Trophoblast cell (in vitro differentiated cells and primary cell): Measurements from ENCODE around the gene CTXND1.

Source experiments
- DNase-seq, 2 donors: peaks; one replicate each; pipeline ENCODE4 v3.0.0-alpha.2; 2016
- H2AFZ ChIP-seq: 2 replicates; pipeline ENCODE4 v1.6.1; 2013; ENCODE audit warnings: low read length, moderate library complexity, mild to moderate bottlenecking; ENCODE audit not compliant: insufficient read depth, poor library complexity
- H2AK5ac ChIP-seq: 2 replicates; pipeline ENCODE4 v1.6.1; 2013; ENCODE audit warnings: mild to moderate bottlenecking, low read length
- H2BK120ac ChIP-seq: 2 replicates; pipeline ENCODE4 v1.6.1; 2013; ENCODE audit warnings: low read length, mild to moderate bottlenecking, moderate library complexity; ENCODE audit not compliant: insufficient read depth, poor library complexity
- H2BK12ac ChIP-seq: 2 replicates; pipeline ENCODE4 v1.6.1; 2013; ENCODE audit warnings: mild to moderate bottlenecking, low read length, moderate library complexity
- H2BK5ac ChIP-seq: 2 replicates; pipeline ENCODE4 v1.6.1; 2013; ENCODE audit warnings: low read length, low read depth, moderate library complexity, mild to moderate bottlenecking; ENCODE audit not compliant: poor library complexity
- H3K14ac ChIP-seq: 2 replicates; pipeline ENCODE4 v1.6.1; 2013; ENCODE audit warnings: mild to moderate bottlenecking, low read length
- H3K18ac ChIP-seq: 2 replicates; pipeline ENCODE4 v1.6.1; 2013; ENCODE audit warnings: mild to moderate bottlenecking, low read length
- H3K23ac ChIP-seq: 2 replicates; pipeline ENCODE4 v1.6.1; 2013; ENCODE audit warnings: low read length
- H3K27ac ChIP-seq: 2 replicates; pipeline ENCODE4 v1.5.1; 2013; ENCODE audit warnings: low read depth, mild to moderate bottlenecking, inconsistent platforms, low read length, moderate library complexity
- H3K27me3 ChIP-seq: 2 replicates; pipeline ENCODE4 v1.6.1; 2013; ENCODE audit warnings: inconsistent platforms, mild to moderate bottlenecking, low read length, moderate library complexity; ENCODE audit not compliant: insufficient read depth
- H3K36me3 ChIP-seq, 2 experiments: 1 replicate in 1 of 2; 2 replicates in 1 of 2; pipeline ENCODE4 v1.6.1; 2013; ENCODE audit warnings: low read length in 2 of 2, mild to moderate bottlenecking in 2 of 2, moderate library complexity in 1 of 2; ENCODE audit not compliant: insufficient read depth in 2 of 2, control insufficient read depth in 1 of 2
- H3K4ac ChIP-seq: 2 replicates; pipeline ENCODE4 v1.6.1; 2013; ENCODE audit warnings: low read depth, mild to moderate bottlenecking, low read length, moderate library complexity
- H3K4me1 ChIP-seq, 2 experiments: 1 replicate in 1 of 2; 2 replicates in 1 of 2; pipeline ENCODE4 v1.6.1; 2013; ENCODE audit warnings: low read length in 2 of 2, mild to moderate bottlenecking in 2 of 2, moderate library complexity in 1 of 2; ENCODE audit not compliant: insufficient read depth in 2 of 2, control insufficient read depth in 1 of 2
- H3K4me2 ChIP-seq: 2 replicates; pipeline ENCODE4 v1.6.1; 2013; ENCODE audit warnings: inconsistent platforms, mild to moderate bottlenecking, low read length, moderate library complexity
- H3K4me3 ChIP-seq: 2 replicates; pipeline ENCODE4 v1.5.1; 2013; ENCODE audit warnings: mild to moderate bottlenecking, low read depth, low read length, inconsistent platforms
- H3K79me1 ChIP-seq: one replicate; pipeline ENCODE4 v1.6.1; 2013; ENCODE audit warnings: low read length
- H3K79me2 ChIP-seq: 2 replicates; pipeline ENCODE4 v1.6.1; 2013; ENCODE audit warnings: low read length, mild to moderate bottlenecking; ENCODE audit not compliant: control insufficient read depth, insufficient read depth, poor library complexity
- H3K9ac ChIP-seq: 2 replicates; pipeline ENCODE4 v1.6.1; 2013; ENCODE audit warnings: mild to moderate bottlenecking, low read length
- H3K9me3 ChIP-seq: 2 replicates; pipeline ENCODE4 v1.6.1; 2013; ENCODE audit warnings: low read depth, mild to moderate bottlenecking, control low read depth, inconsistent platforms, low read length; ENCODE audit not compliant: insufficient read depth
- H4K12ac ChIP-seq: 2 replicates; pipeline ENCODE4 v1.6.1; 2013; ENCODE audit warnings: low read depth, mild to moderate bottlenecking, low read length, moderate library complexity
- H4K8ac ChIP-seq: 2 replicates; pipeline ENCODE4 v1.6.1; 2013; ENCODE audit warnings: low read depth, mild to moderate bottlenecking, low read length, moderate library complexity
- H4K91ac ChIP-seq: one replicate; pipeline ENCODE4 v1.6.1; 2013; ENCODE audit warnings: low read depth, mild to moderate bottlenecking, low read length, moderate library complexity
- WGBS: extraction: QIAGEN DNeasy Blood & Tissue Kit; methylation state at CpG from one replicate; pipeline ENCODE4 v1.1.7; 2013; ENCODE audit warnings: missing lambda C conversion rate; ENCODE audit not compliant: insufficient read length, insufficient coverage; ENCODE audit errors: extremely low coverage; 5-methylcytosine and 5-hydroxymethylcytosine counted together

The CTXND1 gene

GRCh38 chr15:80185152-80185551, 66.9 kb downstream of the CTXND1 start:
- no peak overlapping the region for H3K23ac ChIP-seq
- no peak overlapping the region for H2AFZ ChIP-seq
- no peak overlapping the region for H3K4ac ChIP-seq
- no peak overlapping the region for H2BK5ac ChIP-seq
- H3K27me3 ChIP-seq, result no peaks in the 10 kb centered on the region
- H3K4me3 ChIP-seq, result no peak overlapping the region
- no peaks in the 10 kb centered on the region for H3K79me1 ChIP-seq
- H4K8ac ChIP-seq, result no peak overlapping the region
- H3K9ac ChIP-seq, result no peak overlapping the region
- peaks cover 4 to 16% of the 10 kb centered on the region in 2 experiments for H3K36me3 ChIP-seq
- no peak overlapping the region for H3K4me2 ChIP-seq
- no CpG with 5 or more reads among the region's 2 CpGs for WGBS
- H3K14ac ChIP-seq, result no peak overlapping the region
- H3K18ac ChIP-seq, result no peak overlapping the region
- no peaks in the 10 kb centered on the region for H3K4me1 ChIP-seq
- H3K27ac ChIP-seq, result no peak overlapping the region
- no peak overlapping the region for H2AK5ac ChIP-seq
- no peak overlapping the region for H4K91ac ChIP-seq
- H2BK120ac ChIP-seq, result no peak overlapping the region
- no peak overlapping the region for H4K12ac ChIP-seq
- H2BK12ac ChIP-seq, result no peak overlapping the region
- H3K79me2 ChIP-seq, result no peaks in the 10 kb centered on the region
- H3K9me3 ChIP-seq, result peaks cover 2% of the 10 kb centered on the region
- DNase-seq, result no peak

GRCh38 chr15:80184554-80184953, 67.5 kb downstream of the CTXND1 start:
- no peak overlapping the region for H3K27ac ChIP-seq
- H3K4me2 ChIP-seq, result no peak overlapping the region
- H4K12ac ChIP-seq, result no peak overlapping the region
- H3K36me3 ChIP-seq, result peaks cover 4 to 16% of the 10 kb centered on the region in 2 experiments
- no peak overlapping the region for H3K14ac ChIP-seq
- H2BK120ac ChIP-seq, result no peak overlapping the region
- no peaks in the 10 kb centered on the region for H3K27me3 ChIP-seq
- H3K4ac ChIP-seq, result no peak overlapping the region
- H3K79me1 ChIP-seq, result no peaks in the 10 kb centered on the region
- no peak overlapping the region for H2BK12ac ChIP-seq
- no peak overlapping the region for H3K18ac ChIP-seq
- H2BK5ac ChIP-seq, result no peak overlapping the region
- H4K8ac ChIP-seq, result no peak overlapping the region
- H4K91ac ChIP-seq, result no peak overlapping the region
- no peak overlapping the region for H3K23ac ChIP-seq
- no peaks in the 10 kb centered on the region for H3K4me1 ChIP-seq
- H2AK5ac ChIP-seq, result no peak overlapping the region
- H3K4me3 ChIP-seq, result no peak overlapping the region
- WGBS, result no CpG with 5 or more reads among the region's 7 CpGs
- DNase-seq, result no peak
- H3K9me3 ChIP-seq, result peaks cover 2% of the 10 kb centered on the region
- H3K79me2 ChIP-seq, result no peaks in the 10 kb centered on the region
- no peak overlapping the region for H2AFZ ChIP-seq
- no peak overlapping the region for H3K9ac ChIP-seq

GRCh38 chr15:80183886-80184285, 68.1 kb downstream of the CTXND1 start:
- Histone ChIP-seq H3K4ac (no peak overlapping the region), H3K14ac (no peak overlapping the region), H3K79me1 (no peaks in the 10 kb centered on the region), H3K4me2 (no peak overlapping the region), H4K12ac (no peak overlapping the region), H2BK120ac (no peak overlapping the region), H2BK5ac (no peak overlapping the region), H3K27me3 (no peaks in the 10 kb centered on the region), H2AFZ (no peak overlapping the region), H3K9ac (no peak overlapping the region), H3K18ac (no peak overlapping the region), H3K4me3 (no peak overlapping the region), H4K8ac (no peak overlapping the region), H3K79me2 (no peaks in the 10 kb centered on the region), H3K9me3 (peaks cover 2% of the 10 kb centered on the region), H3K4me1 (no peaks in the 10 kb centered on the region), H4K91ac (no peak overlapping the region), H3K36me3 (peaks cover 4 to 16% of the 10 kb centered on the region in 2 experiments), H3K23ac (no peak overlapping the region), H2BK12ac (no peak overlapping the region), H3K27ac (no peak overlapping the region), H2AK5ac (no peak overlapping the region)
- no peak for DNase-seq
- no CpG with 5 or more reads among the region's 6 CpGs for WGBS

GRCh38 chr15:80183306-80183705, 68.7 kb downstream of the CTXND1 start:
- Histone ChIP-seq H4K12ac (no peak overlapping the region), H3K79me2 (no peaks in the 10 kb centered on the region), H3K79me1 (no peaks in the 10 kb centered on the region), H3K9ac (no peak overlapping the region), H3K14ac (no peak overlapping the region), H3K4me3 (no peak overlapping the region), H2AK5ac (no peak overlapping the region), H3K4me2 (no peak overlapping the region), H3K4ac (no peak overlapping the region), H3K4me1 (no peaks in the 10 kb centered on the region), H3K23ac (no peak overlapping the region), H2BK120ac (no peak overlapping the region), H3K18ac (no peak overlapping the region), H3K27me3 (no peaks in the 10 kb centered on the region), H3K27ac (no peak overlapping the region), H2AFZ (no peak overlapping the region), H4K8ac (no peak overlapping the region), H4K91ac (no peak overlapping the region), H2BK12ac (no peak overlapping the region), H3K9me3 (peaks cover 2% of the 10 kb centered on the region), H2BK5ac (no peak overlapping the region), H3K36me3 (peaks cover 4 to 16% of the 10 kb centered on the region in 2 experiments)
- no CpG with 5 or more reads among the region's 10 CpGs for WGBS
- no peak for DNase-seq
